Suprapubic skin (tissue), 4 donors: ENCODE results near the gene RETREG1. TPM values are rescaled to one million over a fixed set of nuclear protein-coding genes. Genes with fewer than 3 reads are reported as not detected.

ENCODE experiments used
- DNase-seq, 2 donors: peaks; one replicate each; pipeline ENCODE4 v3.0.0-alpha.2; 2019; ENCODE audit warnings: low spot score in 2 of 2
- H3K27ac ChIP-seq: fragments of 200-600 bp; sonication (generic); one replicate; pipeline ENCODE4 v1.5.1; 2019
- H3K27me3 ChIP-seq: fragments of 200-600 bp; sonication (generic); one replicate; pipeline ENCODE4 v1.5.1; 2019
- H3K36me3 ChIP-seq: fragments of 200-600 bp; sonication (generic); one replicate; pipeline ENCODE4 v1.5.1; 2019
- H3K4me1 ChIP-seq: fragments of 200-600 bp; sonication (generic); one replicate; pipeline ENCODE4 v1.5.1; 2019
- H3K4me3 ChIP-seq: fragments of 200-600 bp; sonication (generic); one replicate; pipeline ENCODE4 v1.5.1; 2019; ENCODE audit warnings: mild to moderate bottlenecking
- H3K9me3 ChIP-seq: fragments of 200-600 bp; sonication (generic); one replicate; pipeline ENCODE4 v1.5.1; 2019
- EP300 ChIP-seq: sonication (generic); formaldehyde crosslinking; IDR thresholded peaks from one replicate; pipeline ENCODE4 v1.6.1; 2017; ENCODE audit warnings: antibody characterized with exemption
- POLR2A ChIP-seq, 2 donors: fragments of 450-650 bp; IDR thresholded peaks; one replicate each; pipeline ENCODE4 v1.6.1; 2017; ENCODE audit warnings: antibody characterized with exemption in 2 of 2, mild to moderate bottlenecking in 2 of 2, moderate library complexity in 2 of 2
- POLR2AphosphoS5 ChIP-seq, 3 donors: sonication (generic); formaldehyde crosslinking; IDR thresholded peaks; one replicate each; pipeline ENCODE4 v1.6.1; 2017; ENCODE audit warnings: antibody characterized with exemption in 3 of 3
- WGBS: methylation state at CpG from one replicate; pipeline ENCODE4 v1.1.5; 2018; 5-methylcytosine and 5-hydroxymethylcytosine counted together
- total RNA-seq, 4 donors: library from RNA; depleted of rRNA; stranded (reverse); fragments of >200 nt; gene quantifications; one replicate each; pipeline ENCODE4 v1.1.0, GENCODE V29; 2016
- TF ChIP-seq, protein P1 (sequence below), 2 donors: fragments of 200-600 bp in 1 of 2; fragments of 450-650 bp in 1 of 2; sonication (generic) in 1 of 2; IDR thresholded peaks; one replicate each; pipeline ENCODE4 v1.5.1; 2016 to 2019; ENCODE audit warnings: antibody characterized with exemption in 2 of 2, mild to moderate bottlenecking in 1 of 2, moderate library complexity in 1 of 2

The RETREG1 gene
- total RNA-seq, 4 donors from 2014 or later = 24.7 to 47.3 (median 31.4) TPM

DNA sequence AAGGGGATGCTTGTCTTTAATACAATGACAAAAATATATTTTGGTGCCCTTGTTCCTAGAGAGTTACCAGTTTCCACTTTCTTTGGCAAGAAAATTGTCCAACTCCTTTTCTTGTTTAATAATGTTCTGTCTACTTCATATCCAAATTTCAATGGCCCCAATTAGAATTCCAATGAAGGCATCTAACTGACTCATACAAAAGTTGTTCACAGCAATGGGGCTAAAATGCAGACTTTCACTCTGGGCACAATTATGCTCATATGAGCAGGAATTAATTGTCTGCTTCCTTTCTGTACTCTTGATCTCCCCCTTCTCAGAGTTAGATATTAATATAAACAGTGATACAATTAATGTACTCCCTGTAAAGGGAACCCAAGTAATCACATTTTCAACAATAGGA is 109.1 kb downstream of the RETREG1 start:
- H3K9me3 ChIP-seq = no peaks in the 10 kb centered on the region
- no peak for DNase-seq
- no peaks in the 10 kb centered on the region for H3K27me3 ChIP-seq
- no peaks in the 10 kb centered on the region for H3K36me3 ChIP-seq
- TF ChIP-seq POLR2AphosphoS5 (IDR thresholded peaks at IDR 0.05) = no peak
- TF ChIP-seq EP300 = no peak
- TF ChIP-seq POLR2A (IDR thresholded peaks at IDR 0.05) = no peak
- TF ChIP-seq, protein P1, sequence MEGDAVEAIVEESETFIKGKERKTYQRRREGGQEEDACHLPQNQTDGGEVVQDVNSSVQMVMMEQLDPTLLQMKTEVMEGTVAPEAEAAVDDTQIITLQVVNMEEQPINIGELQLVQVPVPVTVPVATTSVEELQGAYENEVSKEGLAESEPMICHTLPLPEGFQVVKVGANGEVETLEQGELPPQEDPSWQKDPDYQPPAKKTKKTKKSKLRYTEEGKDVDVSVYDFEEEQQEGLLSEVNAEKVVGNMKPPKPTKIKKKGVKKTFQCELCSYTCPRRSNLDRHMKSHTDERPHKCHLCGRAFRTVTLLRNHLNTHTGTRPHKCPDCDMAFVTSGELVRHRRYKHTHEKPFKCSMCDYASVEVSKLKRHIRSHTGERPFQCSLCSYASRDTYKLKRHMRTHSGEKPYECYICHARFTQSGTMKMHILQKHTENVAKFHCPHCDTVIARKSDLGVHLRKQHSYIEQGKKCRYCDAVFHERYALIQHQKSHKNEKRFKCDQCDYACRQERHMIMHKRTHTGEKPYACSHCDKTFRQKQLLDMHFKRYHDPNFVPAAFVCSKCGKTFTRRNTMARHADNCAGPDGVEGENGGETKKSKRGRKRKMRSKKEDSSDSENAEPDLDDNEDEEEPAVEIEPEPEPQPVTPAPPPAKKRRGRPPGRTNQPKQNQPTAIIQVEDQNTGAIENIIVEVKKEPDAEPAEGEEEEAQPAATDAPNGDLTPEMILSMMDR (IDR thresholded peaks at IDR 0.05) = no peak
- peak overlapping the region; percentile 82 for H3K27ac ChIP-seq
- H3K4me1 ChIP-seq = peaks cover 18% of the 10 kb centered on the region
- H3K4me3 ChIP-seq = peak overlapping the region; percentile 34

DNA sequence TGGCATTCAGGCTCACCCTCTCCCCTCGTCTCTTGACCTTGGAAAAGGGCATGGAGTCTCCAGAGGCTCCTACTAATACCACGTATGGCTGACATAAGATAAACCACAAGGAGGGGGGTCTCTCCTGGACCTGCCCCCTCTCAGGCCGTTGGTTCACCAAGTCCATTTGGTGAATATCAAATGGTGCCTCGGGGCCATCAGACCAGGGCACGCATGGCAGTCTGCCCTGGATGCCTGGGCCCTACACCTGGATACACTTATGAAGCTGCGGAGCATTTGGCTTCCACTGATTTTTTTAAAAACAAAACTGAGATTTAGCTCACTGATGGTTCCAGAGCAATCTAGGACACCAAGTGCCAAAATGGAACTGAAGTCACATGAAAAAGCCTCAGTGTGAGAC is 110.9 kb downstream of the RETREG1 start:
- Histone ChIP-seq H3K9me3 (no peaks in the 10 kb centered on the region), H3K36me3 (no peaks in the 10 kb centered on the region), H3K4me1 (peaks cover 18% of the 10 kb centered on the region), H3K4me3 (no peak overlapping the region), H3K27ac (no peak overlapping the region), H3K27me3 (no peaks in the 10 kb centered on the region)
- 71% methylated on average over 6 of the region's 6 CpGs for WGBS
- no peak for TF ChIP-seq POLR2A (IDR thresholded peaks at IDR 0.05)
- no peak for TF ChIP-seq POLR2AphosphoS5 (IDR thresholded peaks at IDR 0.05)
- no peak for TF ChIP-seq EP300
- TF ChIP-seq, protein P1 (IDR thresholded peaks at IDR 0.05) = no peak
- no peak for DNase-seq

DNA sequence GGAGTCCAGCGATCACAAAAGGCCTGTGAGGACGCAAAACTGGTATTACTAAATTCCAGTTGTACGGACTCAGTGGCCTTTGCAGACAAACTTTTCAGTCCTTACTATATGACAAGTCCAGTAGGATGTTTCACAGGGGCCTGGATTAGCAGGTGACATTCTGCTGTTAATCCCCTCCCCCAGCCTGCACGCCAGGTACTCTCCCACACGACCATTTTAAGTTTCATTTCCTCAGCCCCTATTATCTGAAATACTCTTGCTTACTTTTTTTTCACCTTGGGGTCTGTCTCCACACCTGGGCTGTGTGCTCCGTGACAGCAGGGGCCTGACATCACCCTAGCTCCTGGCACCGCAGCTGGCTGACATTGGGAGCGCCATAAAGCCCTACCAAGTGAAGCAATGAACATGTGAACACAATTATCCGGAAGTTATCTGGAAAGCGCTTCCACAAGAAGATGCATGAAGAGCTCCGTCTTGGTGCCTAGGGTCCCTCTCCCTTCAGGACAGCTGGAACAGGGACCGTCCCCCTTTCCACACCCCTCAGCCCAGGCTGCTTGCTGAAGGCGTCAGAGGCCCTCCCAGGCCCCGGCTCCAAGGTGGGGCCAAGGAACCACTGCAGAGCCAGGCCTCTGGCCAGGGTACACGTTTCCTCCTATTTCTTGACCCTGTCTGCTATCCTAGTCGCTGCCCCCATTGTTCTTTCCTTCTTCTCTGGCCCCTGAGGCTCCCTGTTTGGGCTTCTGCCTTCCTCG is 111.5 kb downstream of the RETREG1 start:
- Histone ChIP-seq H3K4me3 (no peak overlapping the region), H3K27me3 (no peaks in the 10 kb centered on the region), H3K4me1 (peaks cover 18% of the 10 kb centered on the region), H3K36me3 (no peaks in the 10 kb centered on the region), H3K27ac (no peak overlapping the region), H3K9me3 (no peaks in the 10 kb centered on the region)
- no peak for DNase-seq
- TF ChIP-seq POLR2AphosphoS5 (IDR thresholded peaks at IDR 0.05) = no peak
- TF ChIP-seq EP300 = no peak
- no peak for TF ChIP-seq POLR2A (IDR thresholded peaks at IDR 0.05)
- TF ChIP-seq, protein P1 (IDR thresholded peaks at IDR 0.05) = no peak
- WGBS = 84% methylated on average over 17 of the region's 17 CpGs

DNA sequence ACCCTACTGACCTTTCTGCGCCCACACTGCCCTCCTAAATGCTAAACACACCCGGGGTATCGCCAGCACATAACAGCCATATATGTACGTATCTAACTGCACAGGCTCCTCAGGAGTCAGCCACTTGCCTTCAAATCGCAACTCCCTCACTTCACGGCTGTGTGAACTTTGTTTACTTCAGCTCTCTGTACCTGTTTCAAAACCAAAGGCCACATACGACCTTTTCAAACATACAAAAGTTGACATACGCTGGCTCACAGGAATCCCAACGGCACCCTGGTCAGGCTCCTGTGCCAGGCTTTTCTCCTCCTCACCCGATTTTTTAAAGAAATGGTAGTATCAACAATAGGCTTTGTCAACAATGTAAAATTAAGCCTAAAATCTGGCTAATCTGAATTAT is 112.2 kb downstream of the RETREG1 start:
- no peak overlapping the region for H3K27ac ChIP-seq
- WGBS = 94% methylated on average over 10 of the region's 10 CpGs
- H3K9me3 ChIP-seq = no peaks in the 10 kb centered on the region
- H3K4me3 ChIP-seq = no peak overlapping the region
- no peak for TF ChIP-seq POLR2AphosphoS5 (IDR thresholded peaks at IDR 0.05)
- TF ChIP-seq EP300 = no peak
- TF ChIP-seq, protein P1 (IDR thresholded peaks at IDR 0.05) = no peak
- no peak for TF ChIP-seq POLR2A (IDR thresholded peaks at IDR 0.05)
- DNase-seq = no peak
- peaks cover 15% of the 10 kb centered on the region for H3K4me1 ChIP-seq
- H3K27me3 ChIP-seq = no peaks in the 10 kb centered on the region
- H3K36me3 ChIP-seq = no peaks in the 10 kb centered on the region

DNA sequence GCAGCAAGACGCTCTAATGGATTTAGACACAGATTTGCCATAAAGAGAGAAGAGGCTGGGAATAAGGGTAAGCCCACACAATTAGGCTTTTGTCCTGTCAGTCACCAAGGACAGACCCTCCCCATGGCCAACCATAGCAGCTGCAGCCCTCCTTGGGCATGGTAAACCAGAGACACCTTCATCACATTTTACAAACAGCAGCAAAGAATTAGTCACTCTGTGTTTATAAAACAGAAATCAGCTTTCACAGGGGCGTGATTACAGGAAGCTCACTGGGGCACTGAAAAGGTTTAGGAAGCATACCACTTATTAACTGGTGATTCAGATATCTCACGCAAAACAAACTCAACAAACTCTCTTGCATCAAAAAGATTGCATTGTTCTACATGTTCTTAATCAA is 113.9 kb downstream of the RETREG1 start:
- TF ChIP-seq, protein P1 (IDR thresholded peaks at IDR 0.05) = no peak
- Histone ChIP-seq H3K36me3 (no peaks in the 10 kb centered on the region), H3K4me3 (no peak overlapping the region), H3K27me3 (no peaks in the 10 kb centered on the region), H3K27ac (no peak overlapping the region), H3K4me1 (peaks cover 1% of the 10 kb centered on the region), H3K9me3 (no peaks in the 10 kb centered on the region)
- WGBS = 73% methylated on average over 3 of the region's 3 CpGs
- DNase-seq = no peak
